ENCODE data around the gene F3. TPM values are rescaled to one million over a fixed set of nuclear protein-coding genes. Genes with fewer than 3 reads are reported as not detected.

The F3 gene
- total and polyA plus RNA-seq, 10 donors: 1.1 to 12.4 (median 4.8) TPM

DNA sequence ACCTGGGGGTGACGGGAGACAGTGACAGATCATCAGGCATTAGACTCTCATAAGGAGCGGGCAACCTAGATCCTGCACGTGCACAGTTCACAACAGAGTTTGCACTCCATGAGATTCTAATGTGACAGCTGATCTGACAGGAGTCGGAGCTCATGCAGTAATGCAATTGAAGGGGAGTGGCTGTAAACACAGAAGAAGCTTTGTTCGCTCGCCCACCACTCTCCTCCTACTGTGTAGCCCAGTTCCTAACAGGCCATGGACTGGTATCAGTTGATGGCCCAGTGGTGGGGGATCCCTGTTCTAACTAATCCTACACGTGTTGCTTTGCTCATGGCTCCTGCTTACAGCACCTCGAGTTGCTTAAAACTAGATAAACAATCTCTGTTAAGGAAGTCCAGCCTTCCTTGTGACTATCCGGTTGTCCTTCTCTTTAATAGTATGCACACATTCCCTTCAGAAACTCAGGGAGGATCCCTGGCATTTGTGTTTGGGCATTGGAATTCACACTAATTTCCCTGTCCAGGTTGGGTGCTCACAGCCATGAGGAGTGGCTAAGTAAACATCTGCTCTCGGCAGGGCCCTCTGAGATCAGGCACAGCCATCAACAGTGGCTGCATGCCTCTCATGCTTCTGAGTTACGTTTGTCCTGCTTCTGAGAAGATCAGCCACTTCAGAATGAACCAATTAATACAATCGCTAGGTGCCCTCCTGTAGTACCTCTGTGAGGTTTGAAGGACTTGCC, 21.1 kb upstream of the F3 start:
- intact Hi-C loops (cut with DNase I; ENCODE audit: low total_unique reads): no loop called here
- TF ChIP-seq, protein P1, sequence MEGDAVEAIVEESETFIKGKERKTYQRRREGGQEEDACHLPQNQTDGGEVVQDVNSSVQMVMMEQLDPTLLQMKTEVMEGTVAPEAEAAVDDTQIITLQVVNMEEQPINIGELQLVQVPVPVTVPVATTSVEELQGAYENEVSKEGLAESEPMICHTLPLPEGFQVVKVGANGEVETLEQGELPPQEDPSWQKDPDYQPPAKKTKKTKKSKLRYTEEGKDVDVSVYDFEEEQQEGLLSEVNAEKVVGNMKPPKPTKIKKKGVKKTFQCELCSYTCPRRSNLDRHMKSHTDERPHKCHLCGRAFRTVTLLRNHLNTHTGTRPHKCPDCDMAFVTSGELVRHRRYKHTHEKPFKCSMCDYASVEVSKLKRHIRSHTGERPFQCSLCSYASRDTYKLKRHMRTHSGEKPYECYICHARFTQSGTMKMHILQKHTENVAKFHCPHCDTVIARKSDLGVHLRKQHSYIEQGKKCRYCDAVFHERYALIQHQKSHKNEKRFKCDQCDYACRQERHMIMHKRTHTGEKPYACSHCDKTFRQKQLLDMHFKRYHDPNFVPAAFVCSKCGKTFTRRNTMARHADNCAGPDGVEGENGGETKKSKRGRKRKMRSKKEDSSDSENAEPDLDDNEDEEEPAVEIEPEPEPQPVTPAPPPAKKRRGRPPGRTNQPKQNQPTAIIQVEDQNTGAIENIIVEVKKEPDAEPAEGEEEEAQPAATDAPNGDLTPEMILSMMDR (IDR thresholded peaks at IDR 0.05 in 8 of 11, conservative IDR thresholded peaks at IDR 0.05 in 3 of 11): no peak
- TF ChIP-seq POLR2A (IDR thresholded peaks at IDR 0.05) (no peak), POLR2AphosphoS5 (IDR thresholded peaks at IDR 0.05) (no peak)
- Histone ChIP-seq H3K27ac (no peak overlapping the region), H3K27me3 (replicated peaks in 1 of 7) (no peaks in the 10 kb centered on the region), H3K4me1 (no peaks in the 10 kb centered on the region), H3K36me3 (no peaks in the 10 kb centered on the region), H3K4me3 (no peak overlapping the region), H3K9me3 (peaks cover 0 to 7% (median 5%) of the 10 kb centered on the region in 8 donors)
- WGBS, 5 donors: 80 to 88% (median 85%) methylated on average over 12 of the region's 12 CpGs
- no peak for DNase-seq

DNA sequence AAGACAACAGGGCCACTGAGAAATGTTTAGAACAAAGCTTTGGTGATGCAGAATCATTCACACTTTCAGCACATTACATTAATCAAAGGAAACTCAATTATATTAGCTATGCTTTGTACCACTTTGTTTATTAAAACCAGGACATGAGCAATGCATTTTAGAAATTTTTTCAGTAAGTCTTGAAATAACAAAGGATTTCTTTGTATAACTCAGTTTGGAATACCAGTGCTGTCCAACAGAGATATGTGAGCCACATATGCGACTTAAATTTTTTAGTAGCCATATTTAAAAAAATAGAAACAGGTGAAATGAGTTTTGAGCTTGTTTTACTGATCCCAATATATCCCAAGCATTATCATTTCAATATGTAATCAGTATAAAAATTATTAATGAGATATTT, 18.8 kb upstream of the F3 start:
- no peak overlapping the region for H3K27ac ChIP-seq
- H3K4me1 ChIP-seq: no peaks in the 10 kb centered on the region
- no peak overlapping the region for H3K4me3 ChIP-seq
- DNase-seq: no peak
- no peaks in the 10 kb centered on the region for H3K9me3 ChIP-seq
- intact Hi-C loops (cut with DNase I; ENCODE audit: low total_unique reads): no loop called here
- no peaks in the 10 kb centered on the region for H3K27me3 ChIP-seq (replicated peaks in 1 of 7)
- TF ChIP-seq, protein P1 (IDR thresholded peaks at IDR 0.05 in 8 of 11, conservative IDR thresholded peaks at IDR 0.05 in 3 of 11): no peak
- no peak for TF ChIP-seq POLR2A (IDR thresholded peaks at IDR 0.05)
- TF ChIP-seq POLR2AphosphoS5 (IDR thresholded peaks at IDR 0.05): no peak
- no peaks in the 10 kb centered on the region for H3K36me3 ChIP-seq
- WGBS, 5 donors: 79 to 95% (median 86%) methylated on average over 1 of the region's 1 CpG

DNA sequence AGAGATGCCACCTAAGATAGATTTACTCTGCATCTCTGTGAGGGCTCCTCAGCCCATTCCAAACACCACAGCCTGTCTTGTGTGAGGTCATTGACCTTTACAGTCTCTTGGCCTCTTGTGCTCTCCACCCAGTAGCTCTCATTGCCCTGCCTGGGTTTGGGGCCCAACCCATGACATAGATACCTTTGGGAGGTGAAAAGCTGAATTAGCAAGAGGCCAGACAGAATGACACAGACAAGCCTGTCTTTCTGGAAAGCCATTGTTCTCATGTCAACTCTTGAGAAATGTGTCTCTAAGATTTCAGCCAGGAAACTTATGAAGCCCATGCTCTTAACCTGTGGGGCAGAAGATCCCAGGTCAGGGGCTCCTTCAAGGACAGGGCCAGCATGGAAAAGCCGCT, 18.4 kb upstream of the F3 start:
- Histone ChIP-seq H3K9me3 (no peaks in the 10 kb centered on the region), H3K27ac (no peak overlapping the region), H3K27me3 (replicated peaks in 1 of 7) (no peaks in the 10 kb centered on the region), H3K4me1 (no peaks in the 10 kb centered on the region), H3K4me3 (no peak overlapping the region), H3K36me3 (no peaks in the 10 kb centered on the region)
- intact Hi-C loops (cut with DNase I; ENCODE audit: low total_unique reads): no loop called here
- TF ChIP-seq, protein P1 (IDR thresholded peaks at IDR 0.05 in 8 of 11, conservative IDR thresholded peaks at IDR 0.05 in 3 of 11): no peak
- TF ChIP-seq POLR2A (IDR thresholded peaks at IDR 0.05) (no peak), POLR2AphosphoS5 (IDR thresholded peaks at IDR 0.05) (no peak)
- no peak for DNase-seq
- WGBS, 5 donors: 72 to 100% (median 88%) methylated on average over 1 of the region's 1 CpG

DNA sequence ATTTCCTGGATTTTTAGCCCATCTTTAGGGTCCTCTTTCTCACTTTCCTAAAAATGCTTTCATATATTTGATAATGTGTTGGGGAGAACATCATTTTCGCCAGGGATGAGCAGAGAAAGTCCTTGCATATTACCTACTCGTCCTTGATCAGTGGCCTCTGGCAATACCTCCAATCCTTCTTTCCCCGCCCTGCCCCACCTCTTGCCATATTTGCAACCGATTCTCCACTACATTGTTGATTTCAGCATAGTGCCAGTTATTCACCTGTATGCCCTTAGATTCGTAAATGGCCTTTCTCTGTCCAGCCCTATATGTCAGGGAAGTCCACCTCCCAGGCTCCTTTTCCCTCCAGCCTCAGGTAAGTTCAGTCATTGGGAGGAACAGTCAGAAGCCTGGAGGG, 13.5 kb upstream of the F3 start:
- intact Hi-C loops (cut with DNase I; ENCODE audit: low total_unique reads): no loop called here
- Histone ChIP-seq H3K4me1 (no peaks in the 10 kb centered on the region), H3K4me3 (no peak overlapping the region), H3K27me3 (replicated peaks in 1 of 7) (no peaks in the 10 kb centered on the region), H3K27ac (no peak overlapping the region), H3K9me3 (no peaks in the 10 kb centered on the region), H3K36me3 (no peaks in the 10 kb centered on the region)
- TF ChIP-seq POLR2AphosphoS5 (IDR thresholded peaks at IDR 0.05) (no peak), POLR2A (IDR thresholded peaks at IDR 0.05) (no peak)
- TF ChIP-seq, protein P1 (IDR thresholded peaks at IDR 0.05 in 8 of 11, conservative IDR thresholded peaks at IDR 0.05 in 3 of 11): no peak
- WGBS, 5 donors: 86 to 93% (median 88%) methylated on average over 5 of the region's 5 CpGs
- DNase-seq: no peak
